ENCODE data around the gene KCNJ2. TPM values are rescaled to one million over a fixed set of nuclear protein-coding genes. Genes with fewer than 3 reads are reported as not detected.

KCNJ2 gene
- polyA plus RNA-seq, 1 donor (not counting 4 experiments of a cell fraction or from before 2014, with no cell fraction given): 0.12 TPM

DNA sequence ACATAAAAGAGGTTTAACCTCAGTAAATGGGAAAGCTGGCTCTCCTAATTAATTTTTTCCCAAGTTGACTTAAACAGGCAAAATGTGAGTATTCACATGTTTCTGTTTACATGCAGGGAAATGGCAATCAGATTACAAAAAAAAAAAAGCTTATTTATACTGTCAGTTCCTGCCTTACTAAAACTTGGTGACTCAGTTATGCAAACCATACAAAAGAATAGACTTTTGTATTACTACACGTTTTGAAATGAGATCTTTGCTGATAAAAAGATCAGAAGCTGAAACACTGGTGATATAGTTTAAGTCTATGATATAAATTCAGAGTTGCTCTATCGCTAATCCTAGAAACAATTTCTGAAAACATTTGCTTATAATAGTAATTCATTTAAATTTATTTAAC lies 9.4 kb upstream of the KCNJ2 start:
- dilution Hi-C loops (cut with MboI; ENCODE audit: extremely low pct_ligation_motif_present, low sequenced_read_pairs): no loop called here
- H3K9ac ChIP-seq (ENCODE audit: control insufficient read depth, extremely low read depth, insufficient read depth, low read length): no peak overlapping the region
- H4K20me1 ChIP-seq (ENCODE audit: control insufficient read depth, extremely low read depth, insufficient read depth, low read length): no peaks in the 10 kb centered on the region
- FAIRE-seq (no peak), DNase-seq (ENCODE audit: low read depth, low spot score) (no peak)
- no peak overlapping the region for H3K4me3 ChIP-seq (ENCODE audit: control insufficient read depth in 2 of 3, extremely low read depth in 1 of 3, insufficient read depth in 2 of 3, low read depth in 1 of 3, low read length in 3 of 3)
- no peak for TF ChIP-seq EZH2 (IDR thresholded peaks at IDR 0.05; ENCODE audit: low read length)
- TF ChIP-seq, protein P1, sequence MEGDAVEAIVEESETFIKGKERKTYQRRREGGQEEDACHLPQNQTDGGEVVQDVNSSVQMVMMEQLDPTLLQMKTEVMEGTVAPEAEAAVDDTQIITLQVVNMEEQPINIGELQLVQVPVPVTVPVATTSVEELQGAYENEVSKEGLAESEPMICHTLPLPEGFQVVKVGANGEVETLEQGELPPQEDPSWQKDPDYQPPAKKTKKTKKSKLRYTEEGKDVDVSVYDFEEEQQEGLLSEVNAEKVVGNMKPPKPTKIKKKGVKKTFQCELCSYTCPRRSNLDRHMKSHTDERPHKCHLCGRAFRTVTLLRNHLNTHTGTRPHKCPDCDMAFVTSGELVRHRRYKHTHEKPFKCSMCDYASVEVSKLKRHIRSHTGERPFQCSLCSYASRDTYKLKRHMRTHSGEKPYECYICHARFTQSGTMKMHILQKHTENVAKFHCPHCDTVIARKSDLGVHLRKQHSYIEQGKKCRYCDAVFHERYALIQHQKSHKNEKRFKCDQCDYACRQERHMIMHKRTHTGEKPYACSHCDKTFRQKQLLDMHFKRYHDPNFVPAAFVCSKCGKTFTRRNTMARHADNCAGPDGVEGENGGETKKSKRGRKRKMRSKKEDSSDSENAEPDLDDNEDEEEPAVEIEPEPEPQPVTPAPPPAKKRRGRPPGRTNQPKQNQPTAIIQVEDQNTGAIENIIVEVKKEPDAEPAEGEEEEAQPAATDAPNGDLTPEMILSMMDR (optimal IDR thresholded peaks at IDR 0.05 in 1 of 3, IDR thresholded peaks at IDR 0.05 in 1 of 3, conservative IDR thresholded peaks at IDR 0.05 in 1 of 3; ENCODE audit: extremely low read depth in 1 of 3, insufficient read depth in 2 of 3, low read length in 3 of 3): no peak
- H3K27ac ChIP-seq (ENCODE audit: control insufficient read depth, insufficient read depth, low read length): no peak overlapping the region
- H3K36me3 ChIP-seq (ENCODE audit: control insufficient read depth in 2 of 2, extremely low read depth in 1 of 2, insufficient read depth in 2 of 2, low read length in 2 of 2): no peaks in the 10 kb centered on the region
- H2AFZ ChIP-seq (ENCODE audit: control insufficient read depth, low read length): no peak overlapping the region
- H3K4me2 ChIP-seq (ENCODE audit: control insufficient read depth, extremely low read depth, insufficient read depth, low read depth, low read length): no peak overlapping the region
- H3K9me1 ChIP-seq (ENCODE audit: control insufficient read depth, extremely low read depth, insufficient read depth, low read length): no peaks in the 10 kb centered on the region
- no peaks in the 10 kb centered on the region for H3K27me3 ChIP-seq (ENCODE audit: control insufficient read depth, extremely low read depth, insufficient read depth, low read length)
- no peaks in the 10 kb centered on the region for H3K79me2 ChIP-seq (ENCODE audit: control insufficient read depth, insufficient read depth, low read length)
- peaks cover 6% of the 10 kb centered on the region for H3K4me1 ChIP-seq (ENCODE audit: control insufficient read depth, extremely low read depth, insufficient read depth, low read length)
- H3K9me3 ChIP-seq (ENCODE audit: control insufficient read depth, low read depth, low read length): no peaks in the 10 kb centered on the region

DNA sequence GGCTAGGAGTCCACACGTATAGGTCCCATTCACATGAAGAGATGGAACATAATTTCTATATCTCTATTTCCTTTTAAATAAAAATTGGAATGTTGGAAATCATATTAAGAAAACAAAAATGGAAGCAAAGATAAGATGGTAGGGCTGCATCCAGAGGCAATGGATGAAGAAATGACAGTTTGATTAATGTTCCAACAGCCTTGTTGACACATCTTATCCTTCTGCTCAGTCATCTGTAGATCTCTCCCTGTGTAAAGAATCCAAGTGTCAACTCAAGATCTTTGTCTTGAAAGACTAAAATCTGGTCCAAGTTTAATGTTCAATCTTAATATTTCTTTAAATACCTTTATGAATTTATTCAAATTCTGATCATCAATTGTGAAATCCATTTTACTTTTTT lies 7.8 kb upstream of the KCNJ2 start:
- DNase-seq (ENCODE audit: low read depth, low spot score) (no peak), FAIRE-seq (peak; percentile 29)
- H3K36me3 ChIP-seq (ENCODE audit: control insufficient read depth in 2 of 2, extremely low read depth in 1 of 2, insufficient read depth in 2 of 2, low read length in 2 of 2): no peaks in the 10 kb centered on the region
- H3K4me1 ChIP-seq (ENCODE audit: control insufficient read depth, extremely low read depth, insufficient read depth, low read length): peaks cover 6% of the 10 kb centered on the region
- no peaks in the 10 kb centered on the region for H4K20me1 ChIP-seq (ENCODE audit: control insufficient read depth, extremely low read depth, insufficient read depth, low read length)
- H3K79me2 ChIP-seq (ENCODE audit: control insufficient read depth, insufficient read depth, low read length): no peaks in the 10 kb centered on the region
- no peaks in the 10 kb centered on the region for H3K9me3 ChIP-seq (ENCODE audit: control insufficient read depth, low read depth, low read length)
- H3K4me3 ChIP-seq (ENCODE audit: control insufficient read depth in 2 of 3, extremely low read depth in 1 of 3, insufficient read depth in 2 of 3, low read depth in 1 of 3, low read length in 3 of 3): no peak overlapping the region
- H2AFZ ChIP-seq (ENCODE audit: control insufficient read depth, low read length): no peak overlapping the region
- H3K9me1 ChIP-seq (ENCODE audit: control insufficient read depth, extremely low read depth, insufficient read depth, low read length): no peaks in the 10 kb centered on the region
- no peak overlapping the region for H3K9ac ChIP-seq (ENCODE audit: control insufficient read depth, extremely low read depth, insufficient read depth, low read length)
- no peak for TF ChIP-seq EZH2 (IDR thresholded peaks at IDR 0.05; ENCODE audit: low read length)
- TF ChIP-seq, protein P1 (optimal IDR thresholded peaks at IDR 0.05 in 1 of 3, IDR thresholded peaks at IDR 0.05 in 1 of 3, conservative IDR thresholded peaks at IDR 0.05 in 1 of 3; ENCODE audit: extremely low read depth in 1 of 3, insufficient read depth in 2 of 3, low read length in 3 of 3): no peak
- H3K4me2 ChIP-seq (ENCODE audit: control insufficient read depth, extremely low read depth, insufficient read depth, low read depth, low read length): no peak overlapping the region
- no peak overlapping the region for H3K27ac ChIP-seq (ENCODE audit: control insufficient read depth, insufficient read depth, low read length)
- dilution Hi-C loops (cut with MboI; ENCODE audit: extremely low pct_ligation_motif_present, low sequenced_read_pairs): no loop called here
- H3K27me3 ChIP-seq (ENCODE audit: control insufficient read depth, extremely low read depth, insufficient read depth, low read length): no peaks in the 10 kb centered on the region
